Effector memory CD8-positive, alpha-beta T cell (primary cell): ENCODE data around the gene STX8.

Experiments used
- ATAC-seq: fragments of 150-1000 bp; cut with Tn5 transposase; replicated peaks from 2 replicates; pipeline ENCODE4 v1.10.0; 2021; ENCODE audit warnings: mild to moderate bottlenecking, moderate library complexity
- DNase-seq, 3 experiments: peaks; one replicate each; pipeline ENCODE4 v3.0.0; 2021
- H3K27ac Mint-ChIP-seq, 2 donors: one replicate each; pipeline ENCODE4 v1.8.0; 2022; ENCODE audit warnings: mild to moderate bottlenecking in 2 of 2, mixed read lengths in 2 of 2, moderate library complexity in 2 of 2
- H3K27me3 Mint-ChIP-seq, 2 donors: one replicate each; pipeline ENCODE4 v1.8.0; 2022; ENCODE audit warnings: mixed read lengths in 2 of 2
- H3K36me3 Mint-ChIP-seq: one replicate; pipeline ENCODE4 v1.8.0; 2022; ENCODE audit warnings: mild to moderate bottlenecking, moderate library complexity, mixed read lengths; ENCODE audit not compliant: insufficient read depth
- H3K4me1 Mint-ChIP-seq, 2 donors: one replicate each; pipeline ENCODE4 v1.8.0; 2022; ENCODE audit warnings: low read depth in 2 of 2, mixed read lengths in 2 of 2
- H3K4me3 Mint-ChIP-seq, 2 donors: one replicate each; pipeline ENCODE4 v1.8.0; 2022; ENCODE audit warnings: mild to moderate bottlenecking in 2 of 2, mixed read lengths in 2 of 2, moderate library complexity in 2 of 2
- H3K9me3 Mint-ChIP-seq, 2 donors: one replicate each; pipeline ENCODE4 v1.8.0; 2022; ENCODE audit warnings: mixed read lengths in 2 of 2

STX8 gene

DNA sequence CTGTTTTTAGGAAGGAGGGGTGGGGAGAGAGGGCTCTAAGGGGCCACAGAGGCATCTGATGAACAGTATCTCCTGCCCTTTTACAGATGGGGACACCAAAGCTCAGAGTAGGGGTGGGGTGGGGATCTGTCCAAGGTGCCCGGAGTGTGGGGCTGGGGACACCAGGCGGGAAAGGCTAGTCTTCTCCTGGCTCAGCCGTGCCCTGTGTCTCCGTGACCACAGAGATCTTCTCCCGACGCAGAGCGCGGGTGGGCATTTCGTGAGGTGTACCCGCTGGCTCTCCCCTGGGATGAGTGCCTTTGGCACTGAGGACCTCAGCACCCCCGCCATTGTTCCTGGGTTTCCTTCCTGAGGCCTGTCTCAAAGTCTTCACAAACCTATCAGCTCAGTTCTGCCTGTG is 344.8 kb downstream of the STX8 start:
- Mint-ChIP-seq H3K9me3 (no peaks in the 10 kb centered on the region), H3K4me3 (no peak overlapping the region), H3K27ac (no peak overlapping the region), H3K4me1 (no peaks in the 10 kb centered on the region), H3K27me3 (peaks cover 0 to 13% of the 10 kb centered on the region in 2 donors), H3K36me3 (peaks cover 4% of the 10 kb centered on the region)
- DNase-seq, result no peak
- ATAC-seq, result no peak

DNA sequence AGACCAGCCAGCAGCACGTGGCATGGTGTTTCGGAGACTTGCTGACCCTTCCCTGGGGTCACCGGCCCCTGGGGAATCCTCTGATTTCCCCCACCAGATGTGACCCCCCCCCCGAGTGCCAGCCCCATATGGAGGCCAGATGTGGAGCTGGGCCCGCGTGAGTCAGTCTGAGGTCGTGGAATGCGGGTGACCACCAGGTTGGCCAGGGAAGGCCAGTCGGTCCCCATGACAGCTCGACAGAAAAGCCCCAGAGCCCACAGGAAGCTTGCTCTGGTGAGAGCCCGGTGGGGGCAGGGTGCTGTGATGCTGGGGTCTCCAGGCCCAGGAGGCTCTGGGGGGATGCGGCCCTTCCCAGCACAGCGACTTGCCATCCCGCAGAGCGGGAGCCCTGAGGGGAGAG is 345.3 kb downstream of the STX8 start:
- Mint-ChIP-seq H3K4me3 (no peak overlapping the region), H3K9me3 (no peaks in the 10 kb centered on the region)

DNA sequence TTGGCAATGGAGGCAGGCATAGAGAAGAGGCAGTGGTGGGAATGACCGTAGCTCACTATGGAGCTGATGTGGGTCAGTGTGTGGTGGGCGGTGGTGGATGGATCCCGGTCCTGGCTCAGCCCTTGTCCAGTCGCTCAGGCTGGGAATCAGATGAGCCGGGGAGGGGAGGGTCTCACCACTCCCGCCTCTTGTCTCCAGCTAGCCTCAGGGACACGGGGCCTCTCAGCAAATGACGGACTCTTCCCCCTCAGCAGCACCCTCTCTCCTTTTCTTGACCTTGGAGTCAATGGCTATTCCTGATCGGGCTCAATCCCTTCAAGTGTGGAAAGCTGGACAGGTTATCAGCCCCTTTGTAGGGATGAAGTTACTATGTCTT is 345.8 kb downstream of the STX8 start:
- no peaks in the 10 kb centered on the region for H3K4me1 Mint-ChIP-seq
- ATAC-seq, result no peak
- peaks cover 4% of the 10 kb centered on the region for H3K36me3 Mint-ChIP-seq
- no peak overlapping the region for H3K4me3 Mint-ChIP-seq
- no peak for DNase-seq
- no peaks in the 10 kb centered on the region for H3K9me3 Mint-ChIP-seq
- no peak overlapping the region for H3K27ac Mint-ChIP-seq
- H3K27me3 Mint-ChIP-seq, result peaks cover 0 to 13% of the 10 kb centered on the region in 2 donors

More for the DNA sequence above, 345.3 kb downstream of the STX8 start:
- Mint-ChIP-seq H3K4me1 (no peaks in the 10 kb centered on the region), H3K27ac (no peak overlapping the region), H3K36me3 (peaks cover 4% of the 10 kb centered on the region), H3K27me3 (peaks cover 0 to 13% of the 10 kb centered on the region in 2 donors)
- ATAC-seq (no peak), DNase-seq (no peak)

- Mint-ChIP-seq H3K36me3 (peaks cover 3% of the 10 kb centered on the region), H3K27ac (no peak overlapping the region), H3K9me3 (no peaks in the 10 kb centered on the region), H3K4me3 (no peak overlapping the region), H3K27me3 (peaks cover 0 to 10% of the 10 kb centered on the region in 2 donors), H3K4me1 (no peaks in the 10 kb centered on the region)
- DNase-seq (no peak), ATAC-seq (no peak)
These were observed 346.3 kb downstream of the STX8 start for GRCh38 chr17:9229160-9229825.

GRCh38 chr17:9228408-9229159 is 347.0 kb downstream of the STX8 start:
- H3K27ac Mint-ChIP-seq, result no peak overlapping the region
- H3K4me1 Mint-ChIP-seq, result no peaks in the 10 kb centered on the region
- no peak for DNase-seq
- H3K36me3 Mint-ChIP-seq, result no peaks in the 10 kb centered on the region
- H3K27me3 Mint-ChIP-seq, result peaks cover 0 to 3% of the 10 kb centered on the region in 2 donors
- H3K4me3 Mint-ChIP-seq, result no peak overlapping the region
- H3K9me3 Mint-ChIP-seq, result no peaks in the 10 kb centered on the region
- ATAC-seq, result no peak

DNA sequence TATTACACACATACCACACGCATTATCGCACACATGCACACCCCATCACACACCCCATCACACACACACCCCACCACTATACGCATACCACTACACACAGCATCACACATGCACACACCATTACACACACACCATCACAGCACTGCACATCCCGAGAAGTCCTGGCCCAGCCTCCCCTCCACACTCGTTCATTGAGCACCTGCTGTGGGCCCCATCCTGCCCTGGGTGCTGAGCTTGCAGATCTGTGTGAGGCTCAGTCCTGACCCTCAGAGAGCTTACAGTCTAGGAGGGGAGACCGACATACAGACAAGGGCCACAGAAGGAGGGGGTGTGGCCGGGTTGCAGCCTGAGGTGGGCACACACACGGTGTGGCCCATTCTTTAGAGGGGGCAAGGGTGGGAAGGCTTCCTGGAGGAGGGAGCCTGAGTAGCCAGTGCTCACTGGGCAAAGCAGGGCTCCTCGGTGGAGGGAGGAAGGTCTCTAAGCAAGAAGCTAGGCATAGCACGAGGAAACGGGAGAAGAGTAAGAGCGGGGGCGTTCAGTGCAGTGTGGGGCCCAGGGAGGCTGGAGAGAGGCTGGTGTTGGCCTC is 347.7 kb downstream of the STX8 start:
- ATAC-seq, result no peak
- Mint-ChIP-seq H3K27ac (no peak overlapping the region), H3K36me3 (no peaks in the 10 kb centered on the region), H3K4me3 (no peak overlapping the region), H3K9me3 (no peaks in the 10 kb centered on the region), H3K27me3 (no peaks in the 10 kb centered on the region), H3K4me1 (no peaks in the 10 kb centered on the region)
- DNase-seq, result no peak

DNA sequence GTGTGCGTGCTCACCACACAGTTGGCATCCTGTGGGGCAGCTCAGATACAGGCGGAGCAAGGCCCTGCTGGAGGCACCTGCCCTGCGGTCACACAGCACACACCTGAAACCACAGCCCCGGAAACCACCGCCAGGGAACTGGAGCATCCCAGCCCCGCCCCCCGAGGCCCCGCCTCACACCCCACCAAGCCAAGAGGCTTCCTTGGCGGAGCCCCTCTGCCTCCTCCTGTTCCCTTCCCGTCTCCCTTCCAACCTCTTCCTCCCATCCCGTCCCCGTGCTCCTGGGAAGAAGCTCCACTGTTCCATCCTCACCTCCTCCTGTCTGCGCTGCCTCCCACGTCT is 348.9 kb downstream of the STX8 start:
- Mint-ChIP-seq H3K36me3 (no peaks in the 10 kb centered on the region), H3K27me3 (peaks cover 0 to 6% of the 10 kb centered on the region in 2 donors), H3K4me1 (no peaks in the 10 kb centered on the region), H3K4me3 (no peak overlapping the region), H3K27ac (no peak overlapping the region), H3K9me3 (no peaks in the 10 kb centered on the region)
- peak in 1 of 3 experiments; percentile 11 for DNase-seq
- peak; percentile 89 for ATAC-seq

DNA sequence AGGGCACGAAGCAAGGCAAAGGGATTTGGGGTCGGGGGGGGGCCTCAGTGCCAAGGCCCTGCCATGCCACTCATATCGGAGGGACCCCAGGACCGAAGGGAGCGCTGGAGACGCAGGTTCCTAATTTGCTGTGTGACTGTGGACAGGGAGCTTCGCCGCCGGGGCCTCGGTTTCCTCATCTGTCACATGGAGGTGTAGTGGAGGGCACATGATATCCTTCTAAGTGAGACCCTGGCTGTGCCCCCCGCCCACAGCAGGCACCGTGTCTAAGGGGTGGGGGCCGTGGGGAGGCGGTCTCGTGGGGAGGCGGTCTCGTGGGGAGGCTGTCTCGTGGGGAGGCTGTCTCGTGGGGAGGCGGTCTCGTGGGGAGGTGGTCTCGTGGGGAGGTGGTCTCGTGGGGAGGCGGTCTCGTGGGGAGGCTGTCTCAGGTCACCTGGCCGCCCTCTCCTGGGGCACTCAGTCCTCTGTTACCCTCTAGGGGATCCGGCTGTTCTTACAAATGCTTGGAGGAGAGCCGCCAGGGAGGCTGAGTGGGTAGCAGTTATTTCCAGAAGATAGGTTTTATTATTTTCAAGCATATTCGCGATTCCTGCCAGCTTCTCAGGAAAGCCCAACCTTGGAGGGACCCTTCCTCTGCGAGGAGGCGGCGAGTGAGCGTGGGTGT is 349.4 kb downstream of the STX8 start:
- Mint-ChIP-seq H3K27ac (no peak overlapping the region), H3K4me3 (no peak overlapping the region), H3K9me3 (no peaks in the 10 kb centered on the region), H3K36me3 (no peaks in the 10 kb centered on the region), H3K27me3 (peaks cover 0 to 11% of the 10 kb centered on the region in 2 donors), H3K4me1 (no peaks in the 10 kb centered on the region)
- no peak for ATAC-seq
- DNase-seq, result no peak

DNA sequence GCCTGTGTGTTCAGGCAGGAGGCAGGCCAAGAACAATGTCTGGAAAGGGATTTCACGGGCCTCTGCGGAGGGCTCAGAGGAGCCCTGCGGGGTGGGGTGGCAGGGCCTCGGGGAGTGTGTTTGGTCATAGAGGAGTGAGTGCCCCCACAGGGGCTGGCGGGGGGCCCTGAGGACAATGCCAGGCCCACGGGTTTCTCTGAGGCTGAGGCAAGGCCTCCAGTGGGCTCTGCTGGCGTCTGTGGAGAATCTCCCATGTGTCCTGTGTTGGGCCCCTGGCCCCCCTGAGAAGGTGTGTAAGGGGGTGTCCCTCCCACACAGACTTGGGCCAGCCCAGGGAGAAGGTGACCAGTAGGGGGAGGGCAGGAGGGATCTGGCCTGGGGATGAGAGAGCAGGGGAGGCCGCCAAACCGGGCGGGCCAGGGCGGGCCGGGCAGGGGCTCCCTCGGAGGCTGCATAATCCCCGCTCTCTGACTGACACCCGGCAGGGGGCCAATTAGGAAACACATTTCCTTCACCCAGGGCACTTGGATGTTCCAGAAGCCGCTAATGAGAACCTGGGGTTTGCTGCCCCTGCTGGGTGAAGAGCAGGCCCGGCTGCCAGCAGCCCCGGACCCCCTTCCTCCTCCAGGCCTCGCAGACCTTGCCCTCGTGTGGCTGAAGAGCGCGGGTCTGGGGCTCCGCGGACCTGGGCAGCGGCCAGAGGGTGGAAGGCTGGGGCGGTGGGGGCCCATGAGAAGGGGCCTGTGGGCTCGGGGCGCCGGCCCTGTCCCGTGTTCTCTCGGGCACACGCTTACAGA is 350.1 kb downstream of the STX8 start:
- Mint-ChIP-seq H3K4me3 (no peak overlapping the region), H3K9me3 (no peaks in the 10 kb centered on the region), H3K27me3 (peaks cover 0 to 12% of the 10 kb centered on the region in 2 donors), H3K36me3 (no peaks in the 10 kb centered on the region), H3K27ac (no peak overlapping the region), H3K4me1 (no peaks in the 10 kb centered on the region)
- no peak for DNase-seq
- ATAC-seq, result no peak

- Mint-ChIP-seq H3K27me3 (peaks cover 0 to 12% of the 10 kb centered on the region in 2 donors), H3K4me1 (no peaks in the 10 kb centered on the region), H3K36me3 (no peaks in the 10 kb centered on the region), H3K9me3 (no peaks in the 10 kb centered on the region), H3K4me3 (no peak overlapping the region), H3K27ac (no peak overlapping the region)
- DNase-seq, result no peak
- no peak for ATAC-seq
These were observed 351.1 kb downstream of the STX8 start for GRCh38 chr17:9224485-9224884.

- H3K4me3 Mint-ChIP-seq, result no peak overlapping the region
- no peak for ATAC-seq
- H3K27ac Mint-ChIP-seq, result no peak overlapping the region
- H3K36me3 Mint-ChIP-seq, result no peaks in the 10 kb centered on the region
- no peaks in the 10 kb centered on the region for H3K4me1 Mint-ChIP-seq
- peaks cover 0 to 12% of the 10 kb centered on the region in 2 donors for H3K27me3 Mint-ChIP-seq
- DNase-seq, result no peak
- no peaks in the 10 kb centered on the region for H3K9me3 Mint-ChIP-seq
These were observed 352.1 kb downstream of the STX8 start for GRCh38 chr17:9223531-9223930.

DNA sequence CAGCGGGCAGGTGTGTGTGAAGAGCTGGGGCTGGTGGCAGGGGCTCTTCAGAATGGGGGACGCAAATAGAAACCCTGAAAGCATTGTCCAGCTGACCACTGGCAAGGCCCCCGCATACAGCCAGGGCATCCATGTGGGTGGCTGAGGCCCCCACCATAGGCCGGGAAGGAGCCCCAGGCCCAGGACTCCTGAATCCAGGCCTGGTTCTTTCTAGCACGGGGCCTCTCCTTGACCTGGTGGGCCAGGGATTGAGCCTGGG is 353.8 kb downstream of the STX8 start:
- Mint-ChIP-seq H3K27me3 (peaks cover 5 to 12% of the 10 kb centered on the region in 2 donors), H3K36me3 (no peaks in the 10 kb centered on the region), H3K4me3 (no peak overlapping the region), H3K9me3 (peaks cover 0 to 5% of the 10 kb centered on the region in 2 donors), H3K27ac (no peak overlapping the region), H3K4me1 (no peaks in the 10 kb centered on the region)
- DNase-seq, result no peak
- ATAC-seq, result no peak

- no peak overlapping the region for H3K27ac Mint-ChIP-seq
- H3K4me3 Mint-ChIP-seq, result no peak overlapping the region
- H3K9me3 Mint-ChIP-seq, result peaks cover 0 to 9% of the 10 kb centered on the region in 2 donors
- H3K4me1 Mint-ChIP-seq, result no peaks in the 10 kb centered on the region
- DNase-seq (no peak), ATAC-seq (no peak)
- peaks cover 5 to 12% of the 10 kb centered on the region in 2 donors for H3K27me3 Mint-ChIP-seq
- H3K36me3 Mint-ChIP-seq, result no peaks in the 10 kb centered on the region
These were observed 354.3 kb downstream of the STX8 start for GRCh38 chr17:9221147-9221921.
